H1 (cell line): ENCODE measurements around the gene NRXN3. TPM values are rescaled to one million over a fixed set of nuclear protein-coding genes. Genes with fewer than 3 reads are reported as not detected.

Source experiments
- CTCF ChIA-PET: fragments of 300-600 bp; sonication (Branson Sonifier 250); formaldehyde crosslinking; loops from one replicate; lab custom pipeline; 2021; ENCODE audit not compliant: partially characterized antibody; lab: Charles Lee
- POLR2A ChIA-PET: fragments of 300-600 bp; sonication (Branson Sonifier 250); formaldehyde crosslinking; loops from one replicate; lab custom pipeline; 2021; ENCODE audit warnings: inconsistent platforms; ENCODE audit not compliant: partially characterized antibody; lab: Charles Lee
- DNase-seq, 2 experiments: peaks; one replicate each; pipeline versions ENCODE4 v3.0.0 to v3.0.0-alpha.2; 2010 to 2022; ENCODE audit warnings: low spot score in 2 of 2, low read depth in 1 of 2, mixed read lengths in 1 of 2
- FAIRE-seq: peaks from 2 replicates; lab custom pipeline; 2011; peaks lifted over from hg19 to GRCh38; lab: Jason Lieb, UNC
- H2AFZ ChIP-seq: 2 replicates; pipeline ENCODE4 v1.8.1; 2012; ENCODE audit warnings: low read length, inconsistent platforms
- H2AK5ac ChIP-seq: 2 replicates; pipeline ENCODE4 v1.6.1; 2013; ENCODE audit warnings: low read depth, low read length
- H2BK120ac ChIP-seq: replicated peaks from 2 replicates; pipeline ENCODE3; 2013; ENCODE audit warnings: low read depth, low read length, inconsistent platforms
- H2BK12ac ChIP-seq: 2 replicates; pipeline ENCODE4 v1.6.1; 2013; ENCODE audit warnings: low read depth, low read length
- H2BK15ac ChIP-seq: 2 replicates; pipeline ENCODE4 v1.6.1; 2013; ENCODE audit warnings: low read length
- H2BK20ac ChIP-seq: 2 replicates; pipeline ENCODE4 v1.6.1; 2013; ENCODE audit warnings: low read length
- H2BK5ac ChIP-seq: 2 replicates; pipeline ENCODE4 v1.6.1; 2013; ENCODE audit warnings: low read depth, low read length
- H3K14ac ChIP-seq: 2 replicates; pipeline ENCODE4 v1.6.1; 2013; ENCODE audit warnings: inconsistent platforms; ENCODE audit not compliant: insufficient read length
- H3K18ac ChIP-seq: 2 replicates; pipeline ENCODE4 v1.6.1; 2013; ENCODE audit warnings: low read length; ENCODE audit errors: extremely low read depth
- H3K23ac ChIP-seq: 2 replicates; pipeline ENCODE4 v1.6.1; 2013; ENCODE audit warnings: inconsistent platforms; ENCODE audit not compliant: insufficient read length
- H3K23me2 ChIP-seq: 2 replicates; pipeline ENCODE4 v1.6.1; 2013; ENCODE audit warnings: low read depth, low read length
- H3K27ac ChIP-seq: 2 replicates; pipeline ENCODE4 v1.6.1; 2011; ENCODE audit warnings: low read depth, low read length, inconsistent platforms
- H3K27me3 ChIP-seq, 4 experiments: replicated peaks in 1 of 4; 1 replicate in 1 of 4; 2 replicates in 3 of 4; pipeline versions ENCODE4 v1.6.1 to v1.8.1; 2011 to 2013; ENCODE audit warnings: low read length in 3 of 4, mild to moderate bottlenecking in 3 of 4, inconsistent platforms in 2 of 4, mixed read lengths in 2 of 4, moderate library complexity in 1 of 4; ENCODE audit not compliant: control insufficient read depth in 3 of 4, insufficient read depth in 3 of 4; ENCODE audit errors: extremely low read depth in 1 of 4
- H3K36me3 ChIP-seq, 4 experiments: 2 replicates each; pipeline versions ENCODE4 v1.6.1 to v1.8.1; 2011 to 2013; ENCODE audit warnings: mild to moderate bottlenecking in 4 of 4, low read length in 3 of 4, moderate library complexity in 2 of 4, control low read depth in 1 of 4, inconsistent platforms in 1 of 4; ENCODE audit not compliant: insufficient read depth in 4 of 4, control insufficient read depth in 2 of 4
- H3K4ac ChIP-seq: replicated peaks from 2 replicates; pipeline ENCODE3; 2013; ENCODE audit warnings: low read length, low read depth, mixed read lengths, inconsistent platforms; ENCODE audit not compliant: insufficient read length
- H3K4me1 ChIP-seq, 4 experiments: replicated peaks in 1 of 4; 1 replicate in 1 of 4; 2 replicates in 3 of 4; pipeline versions ENCODE4 v1.6.1 to v1.8.1; 2011 to 2013; ENCODE audit warnings: low read length in 3 of 4, inconsistent platforms in 2 of 4, mixed read lengths in 1 of 4; ENCODE audit not compliant: insufficient read depth in 4 of 4, control insufficient read depth in 3 of 4
- H3K4me2 ChIP-seq, 2 experiments: 2 replicates each; pipeline versions ENCODE4 v1.6.1 to v1.8.1; 2011 to 2013; ENCODE audit warnings: low read depth in 2 of 2, low read length in 2 of 2, control low read depth in 1 of 2, inconsistent platforms in 1 of 2, mild to moderate bottlenecking in 1 of 2; ENCODE audit not compliant: insufficient read depth in 1 of 2
- H3K4me3 ChIP-seq, 4 experiments: fragments of 200-600, 300-600 bp in 1 of 4; sonication (generic), shearing (Covaris generic), sonication (Bioruptor Twin) in 1 of 4; 2 replicates each; pipeline versions ENCODE4 v1.5.1 to v1.8.1; 2011 to 2016; ENCODE audit warnings: low read length in 4 of 4, low read depth in 3 of 4, control low read depth in 2 of 4, inconsistent platforms in 2 of 4, mild to moderate bottlenecking in 2 of 4, mixed read lengths in 1 of 4, moderate library complexity in 1 of 4; ENCODE audit not compliant: insufficient read depth in 2 of 4; ENCODE audit errors: extremely low read depth in 1 of 4
- H3K56ac ChIP-seq: replicated peaks from 2 replicates; pipeline ENCODE3; 2013; ENCODE audit warnings: low read depth, mild to moderate bottlenecking, mixed read lengths, low read length, inconsistent platforms; ENCODE audit not compliant: insufficient read length
- H3K79me1 ChIP-seq: 2 replicates; pipeline ENCODE4 v1.6.1; 2013; ENCODE audit warnings: low read depth, low read length, control low read depth
- H3K79me2 ChIP-seq, 2 experiments: 2 replicates each; pipeline versions ENCODE4 v1.6.1 to v1.8.1; 2012 to 2013; ENCODE audit warnings: low read length in 2 of 2, mild to moderate bottlenecking in 2 of 2, inconsistent platforms in 1 of 2; ENCODE audit not compliant: insufficient read depth in 2 of 2, control insufficient read depth in 1 of 2
- H3K9ac ChIP-seq, 4 experiments: replicated peaks in 1 of 4; 1 replicate in 1 of 4; 2 replicates in 3 of 4; pipeline versions ENCODE4 v1.6.1 to v1.8.1; 2011 to 2013; ENCODE audit warnings: low read depth in 3 of 4, low read length in 3 of 4, control low read depth in 2 of 4, mild to moderate bottlenecking in 2 of 4, moderate library complexity in 2 of 4, inconsistent platforms in 1 of 4; ENCODE audit errors: extremely low read depth in 1 of 4
- H3K9me3 ChIP-seq, 2 experiments: 2 replicates each; pipeline versions ENCODE4 v1.6.1 to v1.8.1; 2012 to 2013; ENCODE audit warnings: mild to moderate bottlenecking in 2 of 2, moderate library complexity in 2 of 2, control low read depth in 1 of 2, inconsistent platforms in 1 of 2, low read depth in 1 of 2, low read length in 1 of 2, mixed read lengths in 1 of 2; ENCODE audit not compliant: insufficient read depth in 2 of 2
- H4K20me1 ChIP-seq, 2 experiments: replicated peaks in 1 of 2; 2 replicates each; pipeline versions ENCODE3 to v1.8.1; 2011 to 2013; ENCODE audit warnings: inconsistent platforms in 2 of 2, low read length in 2 of 2, mild to moderate bottlenecking in 1 of 2; ENCODE audit not compliant: insufficient read depth in 2 of 2, control insufficient read depth in 1 of 2
- H4K5ac ChIP-seq: 2 replicates; pipeline ENCODE4 v1.6.1; 2013; ENCODE audit warnings: low read length, low read depth, mixed read lengths, inconsistent platforms; ENCODE audit not compliant: insufficient read length
- H4K8ac ChIP-seq: 2 replicates; pipeline ENCODE4 v1.8.0; 2013; ENCODE audit warnings: mild to moderate bottlenecking, moderate library complexity, low read length, inconsistent platforms; ENCODE audit not compliant: insufficient read depth; ENCODE audit errors: extremely low read depth
- H4K91ac ChIP-seq: replicated peaks from 2 replicates; pipeline ENCODE3; 2013; ENCODE audit warnings: low read length, mixed read lengths, inconsistent platforms; ENCODE audit not compliant: insufficient read length
- CBX8 ChIP-seq: fragments of 300-800, 300-1000 bp; sonication (generic); IDR thresholded peaks from 2 replicates; pipeline ENCODE4 v1.7.1; 2016; ENCODE audit warnings: low read depth, low read length, borderline replicate concordance
- SP2 ChIP-seq: IDR thresholded peaks from 2 replicates; pipeline ENCODE4 v1.6.1; 2012; ENCODE audit warnings: mild to moderate bottlenecking, low read length, inconsistent platforms
- WGBS, 2 experiments: shearing (Covaris generic) in 1 of 2; methylation state at CpG; one replicate each; pipeline versions ENCODE4 v1.1.6 to v1.1.7; 2013 to 2015; ENCODE audit warnings: low lambda C conversion rate in 2 of 2, mixed read lengths in 2 of 2, inconsistent platforms in 1 of 2, low coverage in 1 of 2, missing lambda C conversion rate in 1 of 2; ENCODE audit not compliant: insufficient replicate concordance in 2 of 2, insufficient coverage in 1 of 2, insufficient read length in 1 of 2; ENCODE audit errors: extremely low coverage in 1 of 2, missing lambda C conversion rate in 1 of 2; 5-methylcytosine and 5-hydroxymethylcytosine counted together
- polyA plus RNA-seq, 7 experiments: library from polyadenylated mRNA; depleted of rRNA in 3 of 7; stranded (reverse) in 5 of 7; unstranded in 2 of 7; fragments of >200 nt in 5 of 7; fragments of 200-250 nt in 2 of 7; gene quantifications; 1 replicate in 5 of 7; 2 replicates in 1 of 7; 4 replicates in 1 of 7; pipeline versions ENCODE4 v1.2.1 to v1.2.3, GENCODE V29; 2011 to 2013; ENCODE audit warnings: missing spikeins in 2 of 7, mixed read lengths in 2 of 7
- total RNA-seq: library from RNA; stranded (reverse); fragmentation: NEBNext Ultra II Directional; extraction: Animal tissue kit (Norgen Biotek cat#: 25700); gene quantifications from 2 replicates; pipeline ENCODE4 v1.2.1, GENCODE V29; 2021

NRXN3 gene
- total and polyA plus RNA-seq, 2 of the 8 experiments (the other 6 are each of a cell fraction or from before 2014, with no cell fraction given), result 2.6 to 4.1 TPM

GRCh38 chr14:79602045-79602444 lies 1431.9 kb downstream of the NRXN3 start:
- no peaks in the 10 kb centered on the region for H3K27me3 ChIP-seq
- no peak overlapping the region for H3K56ac ChIP-seq
- H3K14ac ChIP-seq, result no peak overlapping the region
- H2BK120ac ChIP-seq, result no peak overlapping the region
- H3K9ac ChIP-seq, result no peak overlapping the region
- H4K5ac ChIP-seq, result no peak overlapping the region
- H3K79me1 ChIP-seq, result no peaks in the 10 kb centered on the region
- H4K20me1 ChIP-seq, result no peaks in the 10 kb centered on the region
- H2BK5ac ChIP-seq, result no peak overlapping the region
- H2BK12ac ChIP-seq, result no peak overlapping the region
- H4K91ac ChIP-seq, result no peak overlapping the region
- no peak overlapping the region for H3K27ac ChIP-seq
- DNase-seq (no peak), FAIRE-seq (no peak)
- ChIA-PET POLR2A (no interaction called here), CTCF (interaction anchor here (1.1 to 1.4 kb wide), 2 partner anchors 10 to 18 kb away, joined by 4 read pairs; no protein-coding TSS in a partner anchor)
- no peak overlapping the region for H3K18ac ChIP-seq
- H3K9me3 ChIP-seq, result no peaks in the 10 kb centered on the region
- no peak overlapping the region for H2AFZ ChIP-seq
- H3K4ac ChIP-seq, result no peak overlapping the region
- TF ChIP-seq CBX8 (no peak), SP2 (no peak)
- TF ChIP-seq, all 59 proteins: peak for 0
- Histone ChIP-seq H2BK20ac (no peak overlapping the region), H4K8ac (no peak overlapping the region), H3K23ac (no peak overlapping the region), H3K4me1 (no peaks in the 10 kb centered on the region), H2AK5ac (no peak overlapping the region), H3K79me2 (no peaks in the 10 kb centered on the region), H3K4me2 (no peak overlapping the region), H3K23me2 (no peaks in the 10 kb centered on the region; the same call in 1 of the 2 replicates), H3K4me3 (no peak overlapping the region), H3K36me3 (no peaks in the 10 kb centered on the region), H2BK15ac (no peak overlapping the region)
- WGBS, 2 experiments, result 93% methylated on average over 1 of the region's 1 CpG; no CpG with 5 or more reads in 1 of the 2 experiments
